HepG2 (cell line): ENCODE data around the gene TAP1.

Source experiments
- ARID2 ChIP-seq: sonication (generic); formaldehyde crosslinking; IDR thresholded peaks from 2 replicates; pipeline ENCODE4 v1.8.1; 2022; ENCODE audit warnings: mild to moderate bottlenecking, missing genetic modification reagents, borderline replicate concordance
- FOSL1 ChIP-seq: sonication (generic); formaldehyde crosslinking; IDR thresholded peaks from 2 replicates; pipeline ENCODE4 v1.9.0; 2021; ENCODE audit warnings: missing genetic modification reagents, borderline replicate concordance
- JUND ChIP-seq: sonication (generic); formaldehyde crosslinking; IDR thresholded peaks from 2 replicates; pipeline ENCODE4 v1.8.0; 2022; ENCODE audit warnings: mild to moderate bottlenecking, missing genetic modification reagents
- PHF20 ChIP-seq: sonication (generic); formaldehyde crosslinking; IDR thresholded peaks from 2 replicates; pipeline ENCODE4 v1.5.0; 2020; ENCODE audit warnings: mild to moderate bottlenecking, missing genetic modification reagents
- PHF8 ChIP-seq: sonication (generic); formaldehyde crosslinking; IDR thresholded peaks from 2 replicates; pipeline ENCODE4 v1.5.0; 2020; ENCODE audit warnings: missing genetic modification reagents
- POLR2A ChIP-seq, 2 experiments: IDR thresholded peaks; 2 replicates each; pipeline ENCODE4 v1.6.1; 2011; ENCODE audit warnings: low read depth in 2 of 2, low read length in 2 of 2, mild to moderate bottlenecking in 1 of 2, moderate library complexity in 1 of 2; ENCODE audit not compliant: insufficient read depth in 1 of 2
- RFXANK ChIP-seq: IDR thresholded peaks from 2 replicates; pipeline ENCODE4 v1.6.1; 2016
- RXRA ChIP-seq: sonication (generic); formaldehyde crosslinking; IDR thresholded peaks from 2 replicates; pipeline ENCODE4 v1.5.1; 2020; ENCODE audit warnings: missing genetic modification reagents
- SETDB1 ChIP-seq: sonication (generic); formaldehyde crosslinking; IDR thresholded peaks from 2 replicates; pipeline ENCODE4 v1.5.1; 2020; ENCODE audit warnings: missing genetic modification reagents, mild to moderate bottlenecking, borderline replicate concordance
- ZFP1 ChIP-seq: IDR thresholded peaks from 2 replicates; pipeline ENCODE4 v1.6.1; 2016
- TF ChIP-seq, protein P1 (sequence below): sonication (generic); formaldehyde crosslinking; IDR thresholded peaks from 2 replicates; pipeline ENCODE4 v1.4.0; 2020; ENCODE audit warnings: missing genetic modification reagents, mild to moderate bottlenecking, borderline replicate concordance

DNA sequence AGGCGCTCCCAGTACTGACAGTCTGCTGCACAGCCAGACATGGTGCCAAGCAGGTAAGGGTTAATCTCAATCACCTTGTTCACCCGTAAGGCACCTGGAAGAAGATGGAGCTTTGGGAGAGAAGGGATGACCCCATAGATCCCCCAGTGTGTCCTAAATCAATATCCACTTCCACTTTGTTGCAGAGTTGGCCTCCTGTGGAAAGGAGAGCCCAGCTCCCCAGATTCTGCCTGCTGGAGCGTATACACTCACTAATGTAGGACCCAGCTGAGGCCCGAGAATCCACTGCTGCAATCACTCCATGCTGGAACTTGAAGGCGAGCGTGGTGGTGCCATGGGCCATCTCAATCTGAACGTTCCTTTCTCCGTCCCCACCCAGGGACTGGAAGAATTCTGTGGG is 10.8 kb downstream of the TAP1 start:
- TF ChIP-seq JUND (CRISPR knock-in tag) (no peak), RXRA (no peak), PHF8 (CRISPR knock-in tag) (no peak), SETDB1 (no peak), RFXANK (CRISPR knock-in tag) (no peak), FOSL1 (CRISPR knock-in tag) (no peak), ARID2 (no peak), POLR2A (IDR thresholded peaks at IDR 0.05; ENCODE audit: insufficient read depth in 1 of 2, low read depth in 2 of 2, low read length in 2 of 2) (no peak), PHF20 (CRISPR knock-in tag) (no peak), ZFP1 (no peak)
- TF ChIP-seq, protein P1, sequence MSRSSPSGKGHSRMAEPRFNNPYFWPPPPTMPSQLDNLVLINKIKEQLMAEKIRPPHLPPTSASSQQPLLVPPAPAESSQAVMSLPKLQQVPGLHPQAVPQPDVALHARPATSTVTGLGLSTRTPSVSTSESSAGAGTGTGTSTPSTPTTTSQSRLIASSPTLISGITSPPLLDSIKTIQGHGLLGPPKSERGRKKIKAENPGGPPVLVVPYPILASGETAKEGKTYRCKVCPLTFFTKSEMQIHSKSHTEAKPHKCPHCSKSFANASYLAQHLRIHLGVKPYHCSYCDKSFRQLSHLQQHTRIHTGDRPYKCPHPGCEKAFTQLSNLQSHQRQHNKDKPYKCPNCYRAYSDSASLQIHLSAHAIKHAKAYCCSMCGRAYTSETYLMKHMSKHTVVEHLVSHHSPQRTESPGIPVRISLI = no peak
